CD4-positive, alpha-beta T cell treated with Interleukin-10 for 1 hour (primary cell): ENCODE data around the gene TNIP3.
A peak's percentile ranks its signal among the peaks of the same experiment; 100 is the strongest.

Experiments
- DNase-seq: peaks from one replicate; pipeline ENCODE4 v3.0.0-alpha.2; 2020

Gene TNIP3

GRCh38 chr4:121138039-121138825 lies 25.9 kb downstream of the TNIP3 start:
- peak; percentile 41 for DNase-seq

GRCh38 chr4:121130326-121130660 lies 33.8 kb downstream of the TNIP3 start:
- DNase-seq = no peak

- DNase-seq = no peak
Measured at GRCh38 chr4:121129606-121130325, 34.4 kb downstream of the TNIP3 start.

- no peak for DNase-seq
Measured at GRCh38 chr4:121127100-121127499, 37.0 kb downstream of the TNIP3 start.

- DNase-seq = no peak
Measured at GRCh38 chr4:121126449-121127006, 37.6 kb downstream of the TNIP3 start.

- no peak for DNase-seq
Measured at GRCh38 chr4:121125498-121125885, 38.6 kb downstream of the TNIP3 start.

GRCh38 chr4:121122661-121123060 lies 41.5 kb downstream of the TNIP3 start:
- DNase-seq = no peak

GRCh38 chr4:121119715-121120114 lies 44.4 kb downstream of the TNIP3 start:
- DNase-seq = no peak

GRCh38 chr4:121118344-121118743 lies 45.8 kb downstream of the TNIP3 start:
- no peak for DNase-seq

- no peak for DNase-seq
Measured at GRCh38 chr4:121114756-121115155, 49.4 kb downstream of the TNIP3 start.

- peak; percentile 25 for DNase-seq
Measured at GRCh38 chr4:121112530-121112929, 51.6 kb downstream of the TNIP3 start.

- DNase-seq = no peak
Measured at GRCh38 chr4:121108557-121108956, 55.6 kb downstream of the TNIP3 start.

- DNase-seq = no peak
Measured at GRCh38 chr4:121107507-121107906, 56.6 kb downstream of the TNIP3 start.

GRCh38 chr4:121100093-121100775 lies 63.9 kb downstream of the TNIP3 start:
- no peak for DNase-seq

- DNase-seq = no peak
Measured at GRCh38 chr4:121098266-121098665, 65.9 kb downstream of the TNIP3 start.

- peak; percentile 23 for DNase-seq
Measured at GRCh38 chr4:121096629-121097028, 67.5 kb downstream of the TNIP3 start.

- no peak for DNase-seq
Measured at GRCh38 chr4:121096191-121096590, 67.9 kb downstream of the TNIP3 start.

- DNase-seq = no peak
Measured at GRCh38 chr4:121094297-121094966, 69.7 kb downstream of the TNIP3 start.

- no peak for DNase-seq
Measured at GRCh38 chr4:121093261-121093660, 70.9 kb downstream of the TNIP3 start.

GRCh38 chr4:121091941-121092340 lies 72.2 kb downstream of the TNIP3 start:
- DNase-seq = no peak

GRCh38 chr4:121088867-121089266 lies 75.3 kb downstream of the TNIP3 start:
- no peak for DNase-seq
